Suprapubic skin (tissue), 3 donors: ENCODE results near the gene TANC1.

Experiments used
- EP300 ChIP-seq: sonication (generic); formaldehyde crosslinking; IDR thresholded peaks from one replicate; pipeline ENCODE4 v1.6.1; 2017; ENCODE audit warnings: antibody characterized with exemption
- POLR2A ChIP-seq, 2 donors: fragments of 450-650 bp; IDR thresholded peaks; one replicate each; pipeline ENCODE4 v1.6.1; 2017; ENCODE audit warnings: antibody characterized with exemption in 2 of 2, mild to moderate bottlenecking in 2 of 2, moderate library complexity in 2 of 2
- TF ChIP-seq, protein P1 (sequence below), 2 donors: fragments of 200-600 bp in 1 of 2; fragments of 450-650 bp in 1 of 2; sonication (generic) in 1 of 2; IDR thresholded peaks; one replicate each; pipeline ENCODE4 v1.5.1; 2016 to 2019; ENCODE audit warnings: antibody characterized with exemption in 2 of 2, mild to moderate bottlenecking in 1 of 2, moderate library complexity in 1 of 2

DNA sequence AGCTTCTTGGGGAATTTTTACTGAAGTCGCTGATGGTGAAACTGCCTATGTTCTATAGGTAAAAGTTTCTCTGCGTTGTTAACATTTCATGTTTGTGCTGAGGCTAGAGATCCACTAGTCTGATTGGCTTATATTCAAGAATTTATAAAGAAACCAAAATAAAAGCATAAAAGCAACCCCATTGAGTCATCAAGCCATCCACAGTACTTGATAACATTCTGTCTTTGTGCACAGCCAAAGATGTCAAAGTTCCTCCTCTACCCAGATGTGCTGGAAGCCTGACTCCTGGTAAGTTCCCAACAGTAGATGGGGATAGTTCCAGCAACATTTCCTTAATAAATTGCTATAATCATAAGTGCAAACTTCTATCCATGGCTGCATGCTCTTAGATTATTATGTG is 107.8 kb downstream of the TANC1 start:
- TF ChIP-seq, protein P1, sequence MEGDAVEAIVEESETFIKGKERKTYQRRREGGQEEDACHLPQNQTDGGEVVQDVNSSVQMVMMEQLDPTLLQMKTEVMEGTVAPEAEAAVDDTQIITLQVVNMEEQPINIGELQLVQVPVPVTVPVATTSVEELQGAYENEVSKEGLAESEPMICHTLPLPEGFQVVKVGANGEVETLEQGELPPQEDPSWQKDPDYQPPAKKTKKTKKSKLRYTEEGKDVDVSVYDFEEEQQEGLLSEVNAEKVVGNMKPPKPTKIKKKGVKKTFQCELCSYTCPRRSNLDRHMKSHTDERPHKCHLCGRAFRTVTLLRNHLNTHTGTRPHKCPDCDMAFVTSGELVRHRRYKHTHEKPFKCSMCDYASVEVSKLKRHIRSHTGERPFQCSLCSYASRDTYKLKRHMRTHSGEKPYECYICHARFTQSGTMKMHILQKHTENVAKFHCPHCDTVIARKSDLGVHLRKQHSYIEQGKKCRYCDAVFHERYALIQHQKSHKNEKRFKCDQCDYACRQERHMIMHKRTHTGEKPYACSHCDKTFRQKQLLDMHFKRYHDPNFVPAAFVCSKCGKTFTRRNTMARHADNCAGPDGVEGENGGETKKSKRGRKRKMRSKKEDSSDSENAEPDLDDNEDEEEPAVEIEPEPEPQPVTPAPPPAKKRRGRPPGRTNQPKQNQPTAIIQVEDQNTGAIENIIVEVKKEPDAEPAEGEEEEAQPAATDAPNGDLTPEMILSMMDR (IDR thresholded peaks at IDR 0.05) = no peak
- TF ChIP-seq EP300 = no peak
- TF ChIP-seq POLR2A (IDR thresholded peaks at IDR 0.05) = no peak
